ENCODE measurements around the gene TINAGL1. TPM values are rescaled to one million over a fixed set of nuclear protein-coding genes. Genes with fewer than 3 reads are reported as not detected.

The TINAGL1 gene
- total and polyA plus RNA-seq, 3 experiments from 2014 or later: not detected

- no peak overlapping the region for H3K27ac ChIP-seq (ENCODE audit: low read depth, low read length)
- H3K27me3 ChIP-seq (ENCODE audit: insufficient read depth, low read length, poor library complexity, severe bottlenecking): no peaks in the 10 kb centered on the region
- no peak for DNase-seq
- H3K4me3 ChIP-seq (ENCODE audit: low read length): no peak overlapping the region
- peaks cover 0 to 1% (median 0%) of the 10 kb centered on the region in 3 donors for H3K4me1 Mint-ChIP-seq
- H3K27ac Mint-ChIP-seq: no peak overlapping the region
- H3K36me3 Mint-ChIP-seq: no peaks in the 10 kb centered on the region
- no peaks in the 10 kb centered on the region for H3K9me3 ChIP-seq (ENCODE audit: low read length)
- H3K36me3 ChIP-seq (ENCODE audit: insufficient read depth, low read length): no peaks in the 10 kb centered on the region
- peaks cover 6 to 21% of the 10 kb centered on the region in 2 donors for H3K27me3 Mint-ChIP-seq
- peak overlapping the region in 1 of 7 donors; percentile 69 for H3K4me3 Mint-ChIP-seq
- no peaks in the 10 kb centered on the region for H3K4me1 ChIP-seq (ENCODE audit: insufficient read depth, low read length)
- CTCF ChIA-PET: no interaction called here
- POLR2A ChIA-PET: no interaction called here
- no peaks in the 10 kb centered on the region for H3K9me3 Mint-ChIP-seq
Measured at GRCh38 chr1:31576743-31577455, 584 bp downstream of the TINAGL1 start.

GRCh38 chr1:31577515-31578192 lies 1.3 kb downstream of the TINAGL1 start:
- DNase-seq: no peak
- no peak overlapping the region for H3K4me3 ChIP-seq (ENCODE audit: low read length)
- no peaks in the 10 kb centered on the region for H3K36me3 ChIP-seq (ENCODE audit: insufficient read depth, low read length)
- no peaks in the 10 kb centered on the region for H3K27me3 ChIP-seq (ENCODE audit: insufficient read depth, low read length, poor library complexity, severe bottlenecking)
- H3K27ac ChIP-seq (ENCODE audit: low read depth, low read length): no peak overlapping the region
- ChIA-PET CTCF (no interaction called here), POLR2A (no interaction called here)
- peaks cover 0 to 1% (median 0%) of the 10 kb centered on the region in 3 donors for H3K4me1 Mint-ChIP-seq
- peaks cover 6 to 16% of the 10 kb centered on the region in 2 donors for H3K27me3 Mint-ChIP-seq
- no peaks in the 10 kb centered on the region for H3K9me3 Mint-ChIP-seq
- H3K36me3 Mint-ChIP-seq: no peaks in the 10 kb centered on the region
- no peaks in the 10 kb centered on the region for H3K4me1 ChIP-seq (ENCODE audit: insufficient read depth, low read length)
- peak overlapping the region in 1 of 7 donors; percentile 69 for H3K4me3 Mint-ChIP-seq
- H3K9me3 ChIP-seq (ENCODE audit: low read length): no peaks in the 10 kb centered on the region
- peak overlapping the region in 1 of 8 donors; percentile 73 for H3K27ac Mint-ChIP-seq

GRCh38 chr1:31579374-31579773 lies 3.1 kb downstream of the TINAGL1 start:
- Mint-ChIP-seq H3K27me3 (peaks cover 6 to 11% of the 10 kb centered on the region in 2 donors), H3K4me3 (no peak overlapping the region), H3K27ac (no peak overlapping the region), H3K9me3 (no peaks in the 10 kb centered on the region), H3K36me3 (no peaks in the 10 kb centered on the region), H3K4me1 (peaks cover 0 to 1% (median 0%) of the 10 kb centered on the region in 3 donors)
- Histone ChIP-seq H3K27ac (ENCODE audit: low read depth, low read length) (no peak overlapping the region), H3K27me3 (ENCODE audit: insufficient read depth, low read length, poor library complexity, severe bottlenecking) (no peaks in the 10 kb centered on the region), H3K4me1 (ENCODE audit: insufficient read depth, low read length) (no peaks in the 10 kb centered on the region), H3K4me3 (ENCODE audit: low read length) (no peak overlapping the region), H3K9me3 (ENCODE audit: low read length) (no peaks in the 10 kb centered on the region), H3K36me3 (ENCODE audit: insufficient read depth, low read length) (no peaks in the 10 kb centered on the region)
- DNase-seq: no peak
- POLR2A ChIA-PET: no interaction called here
- CTCF ChIA-PET: no interaction called here

- H3K27ac Mint-ChIP-seq: no peak overlapping the region
- Histone ChIP-seq H3K36me3 (ENCODE audit: insufficient read depth, low read length) (no peaks in the 10 kb centered on the region), H3K9me3 (ENCODE audit: low read length) (no peaks in the 10 kb centered on the region), H3K4me3 (ENCODE audit: low read length) (no peak overlapping the region), H3K27me3 (ENCODE audit: insufficient read depth, low read length, poor library complexity, severe bottlenecking) (no peaks in the 10 kb centered on the region), H3K27ac (ENCODE audit: low read depth, low read length) (no peak overlapping the region), H3K4me1 (ENCODE audit: insufficient read depth, low read length) (no peaks in the 10 kb centered on the region)
- H3K4me1 Mint-ChIP-seq: peaks cover 0 to 1% (median 0%) of the 10 kb centered on the region in 3 donors
- H3K27me3 Mint-ChIP-seq: peaks cover 4 to 6% of the 10 kb centered on the region in 2 donors
- no peaks in the 10 kb centered on the region for H3K36me3 Mint-ChIP-seq
- ChIA-PET CTCF (no interaction called here), POLR2A (no interaction called here)
- no peak for DNase-seq
- no peak overlapping the region for H3K4me3 Mint-ChIP-seq
- no peaks in the 10 kb centered on the region for H3K9me3 Mint-ChIP-seq
Measured at GRCh38 chr1:31580513-31580870, 4.2 kb downstream of the TINAGL1 start.

- H3K36me3 Mint-ChIP-seq: no peaks in the 10 kb centered on the region
- Histone ChIP-seq H3K9me3 (ENCODE audit: low read length) (no peaks in the 10 kb centered on the region), H3K4me1 (ENCODE audit: insufficient read depth, low read length) (no peaks in the 10 kb centered on the region), H3K27me3 (ENCODE audit: insufficient read depth, low read length, poor library complexity, severe bottlenecking) (no peaks in the 10 kb centered on the region), H3K27ac (ENCODE audit: low read depth, low read length) (no peak overlapping the region), H3K36me3 (ENCODE audit: insufficient read depth, low read length) (no peaks in the 10 kb centered on the region), H3K4me3 (ENCODE audit: low read length) (no peak overlapping the region)
- H3K9me3 Mint-ChIP-seq: no peaks in the 10 kb centered on the region
- ChIA-PET POLR2A (no interaction called here), CTCF (no interaction called here)
- no peak for DNase-seq
- peaks cover 0 to 1% (median 0%) of the 10 kb centered on the region in 3 donors for H3K4me1 Mint-ChIP-seq
- peaks cover 4 to 5% of the 10 kb centered on the region in 2 donors for H3K27me3 Mint-ChIP-seq
- H3K4me3 Mint-ChIP-seq: no peak overlapping the region
- peak overlapping the region in 1 of 8 donors; percentile 66 for H3K27ac Mint-ChIP-seq
Measured at GRCh38 chr1:31580891-31581603, 4.7 kb downstream of the TINAGL1 start.

- Mint-ChIP-seq H3K4me1 (peaks cover 0 to 1% (median 0%) of the 10 kb centered on the region in 3 donors), H3K36me3 (no peaks in the 10 kb centered on the region), H3K27me3 (peaks cover 0 to 4% of the 10 kb centered on the region in 2 donors), H3K27ac (no peak overlapping the region), H3K4me3 (no peak overlapping the region), H3K9me3 (no peaks in the 10 kb centered on the region)
- Histone ChIP-seq H3K9me3 (ENCODE audit: low read length) (no peaks in the 10 kb centered on the region), H3K27me3 (ENCODE audit: insufficient read depth, low read length, poor library complexity, severe bottlenecking) (no peaks in the 10 kb centered on the region), H3K4me3 (ENCODE audit: low read length) (no peak overlapping the region), H3K4me1 (ENCODE audit: insufficient read depth, low read length) (no peaks in the 10 kb centered on the region), H3K27ac (ENCODE audit: low read depth, low read length) (no peak overlapping the region), H3K36me3 (ENCODE audit: insufficient read depth, low read length) (no peaks in the 10 kb centered on the region)
- no peak for DNase-seq
- ChIA-PET CTCF (no interaction called here), POLR2A (no interaction called here)
Measured at GRCh38 chr1:31581821-31582810, 5.8 kb downstream of the TINAGL1 start.

- CTCF ChIA-PET: no interaction called here
- Mint-ChIP-seq H3K4me1 (no peaks in the 10 kb centered on the region), H3K36me3 (no peaks in the 10 kb centered on the region), H3K9me3 (no peaks in the 10 kb centered on the region), H3K4me3 (no peak overlapping the region), H3K27ac (no peak overlapping the region), H3K27me3 (peaks cover 6 to 8% of the 10 kb centered on the region in 2 donors)
- Histone ChIP-seq H3K36me3 (ENCODE audit: insufficient read depth, low read length) (no peaks in the 10 kb centered on the region), H3K9me3 (ENCODE audit: low read length) (no peaks in the 10 kb centered on the region), H3K4me3 (ENCODE audit: low read length) (no peak overlapping the region), H3K27ac (ENCODE audit: low read depth, low read length) (no peak overlapping the region), H3K4me1 (ENCODE audit: insufficient read depth, low read length) (no peaks in the 10 kb centered on the region), H3K27me3 (ENCODE audit: insufficient read depth, low read length, poor library complexity, severe bottlenecking) (no peaks in the 10 kb centered on the region)
- no peak for DNase-seq
- POLR2A ChIA-PET: no interaction called here
Measured at GRCh38 chr1:31583082-31583994, 7.0 kb downstream of the TINAGL1 start.

Measured in CD8-positive, alpha-beta memory T cell (primary cell).